Amniotic stem cell (primary cell): ENCODE measurements around the gene KHDC4.

Source experiments
- DNase-seq: peaks from one replicate; lab custom pipeline; 2025; lab: John Stamatoyannopoulos, UW

Gene KHDC4

GRCh38 chr1:155934097-155934935 is at the start of gene KHDC4:
Gene KHDC4 (minus strand): TSS chr1:155934413. CDS start chr1:155934373, 40 bp downstream.
- peak; percentile 97 for DNase-seq

- DNase-seq: peak; percentile 91
Measured at GRCh38 chr1:155983191-155984024, 49.2 kb upstream of the KHDC4 start.

GRCh38 chr1:155982106-155982505 is 47.9 kb upstream of the KHDC4 start:
- DNase-seq: no peak

- no peak for DNase-seq
Measured at GRCh38 chr1:155981266-155982088, 47.3 kb upstream of the KHDC4 start.

- DNase-seq: no peak
Measured at GRCh38 chr1:155979597-155980343, 45.6 kb upstream of the KHDC4 start.

- no peak for DNase-seq
Measured at GRCh38 chr1:155978973-155979429, 44.8 kb upstream of the KHDC4 start.

- DNase-seq: no peak
Measured at GRCh38 chr1:155978325-155978972, 44.2 kb upstream of the KHDC4 start, which contains the start of gene ARHGEF2. Gene ARHGEF2 (minus strand): TSS chr1:155978547. CDS start chr1:155978427, 120 bp downstream.

GRCh38 chr1:155977690-155978324 is 43.6 kb upstream of the KHDC4 start:
- no peak for DNase-seq

- no peak for DNase-seq
Measured at GRCh38 chr1:155976913-155977689, 42.9 kb upstream of the KHDC4 start.

GRCh38 chr1:155976062-155976912 is 42.1 kb upstream of the KHDC4 start:
- no peak for DNase-seq

- DNase-seq: no peak
Measured at GRCh38 chr1:155975375-155976061, 41.3 kb upstream of the KHDC4 start.

- DNase-seq: no peak
Measured at GRCh38 chr1:155974208-155975115, 40.2 kb upstream of the KHDC4 start.

- DNase-seq: no peak
Measured at GRCh38 chr1:155973723-155974122, 39.5 kb upstream of the KHDC4 start.

GRCh38 chr1:155971910-155972809 is 37.9 kb upstream of the KHDC4 start:
- no peak for DNase-seq

GRCh38 chr1:155970531-155971167 is 36.4 kb upstream of the KHDC4 start:
- peak; percentile 65 for DNase-seq
